ENCODE data around the gene PRIM2. TPM values are rescaled to one million over a fixed set of nuclear protein-coding genes. Genes with fewer than 3 reads are reported as not detected.

Gene PRIM2
- total and polyA plus RNA-seq, 2 experiments from 2014 or later = 45.5 to 75.2 TPM

MicroRNA genes within 50 kb of the gene (microRNA counts, 767-probe panel; counts per million panel counts)
- not detected for microRNA hsa-miR-548u

Small RNAs within 50 kb of the gene (microRNA-seq; reads per million reads assigned to microRNA genes)
- gene MIR548U = not detected

Small RNAs within 50 kb of the gene (small RNA-seq; reads per million reads assigned to genes)
- not detected for gene MIR548U (ENCODE audit: low replicate concordance)

Other genes starting within 250 kb of the PRIM2 start
- gene ZNF451, start 227.4 kb upstream of the PRIM2 start, total RNA-seq (2014; rRNA removed; shearing (Covaris generic)) = 50.7 and 54.1 TPM in 2 replicates
- 43.1 and 44.8 TPM in 2 replicates for gene ZNF451, start 227.4 kb upstream of the PRIM2 start, polyA plus RNA-seq (2016; fragmentation: Nextera tagmentation; extraction: Ambion mirVana)
- 8.5 TPM in 2 replicates for gene BAG2, start 145.3 kb upstream of the PRIM2 start, total RNA-seq (2014; rRNA removed; shearing (Covaris generic))
- gene BAG2, start 145.3 kb upstream of the PRIM2 start, polyA plus RNA-seq (2016; fragmentation: Nextera tagmentation; extraction: Ambion mirVana) = 9.0 and 9.5 TPM in 2 replicates
- 16.0 and 16.7 TPM in 2 replicates for gene RAB23, start 95.3 kb upstream of the PRIM2 start, total RNA-seq (2014; rRNA removed; shearing (Covaris generic))
- 5.0 and 5.2 TPM in 2 replicates for gene RAB23, start 95.3 kb upstream of the PRIM2 start, polyA plus RNA-seq (2016; fragmentation: Nextera tagmentation; extraction: Ambion mirVana)

Data from GM23338 (cell line).